Vagina (tissue), 2 donors: Measurements from ENCODE around the gene FN1.

Source experiments
- POLR2A ChIP-seq, 2 donors: fragments of 450-650 bp; IDR thresholded peaks; one replicate each; pipeline ENCODE4 v1.6.1; 2017; ENCODE audit warnings: antibody characterized with exemption in 2 of 2, mild to moderate bottlenecking in 2 of 2, moderate library complexity in 2 of 2
- POLR2AphosphoS5 ChIP-seq, 2 donors: sonication (generic); formaldehyde crosslinking; IDR thresholded peaks; one replicate each; pipeline ENCODE4 v1.9.0; 2017; ENCODE audit warnings: antibody characterized with exemption in 2 of 2, mild to moderate bottlenecking in 2 of 2, low read depth in 1 of 2; ENCODE audit not compliant: insufficient read depth in 1 of 2
- TF ChIP-seq, protein P1 (sequence below), 3 experiments: fragments of 450-650 bp in 2 of 3; fragments of 200-600 bp in 1 of 3; sonication (generic) in 1 of 3; IDR thresholded peaks; one replicate each; pipeline ENCODE4 v1.5.1; 2017 to 2019; ENCODE audit warnings: antibody characterized with exemption in 3 of 3, mild to moderate bottlenecking in 2 of 3, moderate library complexity in 2 of 3

DNA sequence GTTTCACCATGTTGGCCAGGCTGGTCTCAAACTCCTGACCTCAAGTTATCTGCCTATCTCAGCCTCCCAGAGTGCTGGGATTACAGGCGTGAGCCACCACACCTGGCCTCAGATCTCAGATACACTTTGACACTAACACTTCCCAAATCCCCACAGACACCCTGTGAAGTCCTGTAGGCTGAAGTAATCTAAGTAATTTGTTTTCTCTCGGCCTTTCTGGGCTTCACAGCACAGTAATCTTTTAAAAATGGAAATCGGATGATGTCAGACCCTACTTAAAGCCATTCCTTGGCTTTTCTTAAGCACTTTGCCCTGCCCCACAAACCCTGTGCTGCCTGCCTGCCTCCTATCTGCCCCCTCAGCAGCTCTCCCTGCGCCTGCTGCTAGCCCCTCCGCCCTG lies 107.8 kb downstream of the FN1 start:
- TF ChIP-seq POLR2A (IDR thresholded peaks at IDR 0.05): no peak
- TF ChIP-seq, protein P1, sequence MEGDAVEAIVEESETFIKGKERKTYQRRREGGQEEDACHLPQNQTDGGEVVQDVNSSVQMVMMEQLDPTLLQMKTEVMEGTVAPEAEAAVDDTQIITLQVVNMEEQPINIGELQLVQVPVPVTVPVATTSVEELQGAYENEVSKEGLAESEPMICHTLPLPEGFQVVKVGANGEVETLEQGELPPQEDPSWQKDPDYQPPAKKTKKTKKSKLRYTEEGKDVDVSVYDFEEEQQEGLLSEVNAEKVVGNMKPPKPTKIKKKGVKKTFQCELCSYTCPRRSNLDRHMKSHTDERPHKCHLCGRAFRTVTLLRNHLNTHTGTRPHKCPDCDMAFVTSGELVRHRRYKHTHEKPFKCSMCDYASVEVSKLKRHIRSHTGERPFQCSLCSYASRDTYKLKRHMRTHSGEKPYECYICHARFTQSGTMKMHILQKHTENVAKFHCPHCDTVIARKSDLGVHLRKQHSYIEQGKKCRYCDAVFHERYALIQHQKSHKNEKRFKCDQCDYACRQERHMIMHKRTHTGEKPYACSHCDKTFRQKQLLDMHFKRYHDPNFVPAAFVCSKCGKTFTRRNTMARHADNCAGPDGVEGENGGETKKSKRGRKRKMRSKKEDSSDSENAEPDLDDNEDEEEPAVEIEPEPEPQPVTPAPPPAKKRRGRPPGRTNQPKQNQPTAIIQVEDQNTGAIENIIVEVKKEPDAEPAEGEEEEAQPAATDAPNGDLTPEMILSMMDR (IDR thresholded peaks at IDR 0.05): no peak
- no peak for TF ChIP-seq POLR2AphosphoS5 (IDR thresholded peaks at IDR 0.05; ENCODE audit: insufficient read depth in 1 of 2, low read depth in 1 of 2)
